Progenitor cell of endocrine pancreas (in vitro differentiated cells): ENCODE results near the gene SCN3A. TPM values are rescaled to one million over a fixed set of nuclear protein-coding genes. Genes with fewer than 3 reads are reported as not detected.

Source experiments
- DNase-seq: peaks from one replicate; pipeline ENCODE4 v3.0.0; 2021; ENCODE audit warnings: low spot score; ENCODE audit not compliant: unreplicated experiment
- H3K27ac Mint-ChIP-seq: 2 replicates; pipeline ENCODE4 v1.8.0; 2021; ENCODE audit warnings: mild to moderate bottlenecking, moderate library complexity, mixed read lengths
- H3K27me3 Mint-ChIP-seq: 2 replicates; pipeline ENCODE4 v1.8.0; 2021; ENCODE audit warnings: mixed read lengths
- H3K36me3 Mint-ChIP-seq: 2 replicates; pipeline ENCODE4 v1.8.0; 2022; ENCODE audit warnings: mixed read lengths; ENCODE audit not compliant: insufficient read depth
- H3K4me1 Mint-ChIP-seq: 2 replicates; pipeline ENCODE4 v1.8.0; 2021; ENCODE audit warnings: low read depth, mixed read lengths
- H3K4me3 Mint-ChIP-seq: 2 replicates; pipeline ENCODE4 v1.8.0; 2021; ENCODE audit warnings: low read depth, mild to moderate bottlenecking, moderate library complexity, mixed read lengths
- H3K9me3 Mint-ChIP-seq: 2 replicates; pipeline ENCODE4 v1.8.0; 2021; ENCODE audit warnings: low read depth, mixed read lengths
- total RNA-seq: library from RNA; stranded (reverse); gene quantifications from 2 replicates; pipeline ENCODE4 v1.2.1, GENCODE V29; 2021
- TF ChIP-seq, protein P1 (sequence below): fragments of 200-600 bp; sonication (generic); IDR thresholded peaks from one replicate; pipeline ENCODE4 v1.5.0; 2021; ENCODE audit warnings: antibody characterized with exemption, mild to moderate bottlenecking; ENCODE audit not compliant: unreplicated experiment

Gene SCN3A
- total RNA-seq, 1 donor from 2014 or later = 4.7 TPM

DNA sequence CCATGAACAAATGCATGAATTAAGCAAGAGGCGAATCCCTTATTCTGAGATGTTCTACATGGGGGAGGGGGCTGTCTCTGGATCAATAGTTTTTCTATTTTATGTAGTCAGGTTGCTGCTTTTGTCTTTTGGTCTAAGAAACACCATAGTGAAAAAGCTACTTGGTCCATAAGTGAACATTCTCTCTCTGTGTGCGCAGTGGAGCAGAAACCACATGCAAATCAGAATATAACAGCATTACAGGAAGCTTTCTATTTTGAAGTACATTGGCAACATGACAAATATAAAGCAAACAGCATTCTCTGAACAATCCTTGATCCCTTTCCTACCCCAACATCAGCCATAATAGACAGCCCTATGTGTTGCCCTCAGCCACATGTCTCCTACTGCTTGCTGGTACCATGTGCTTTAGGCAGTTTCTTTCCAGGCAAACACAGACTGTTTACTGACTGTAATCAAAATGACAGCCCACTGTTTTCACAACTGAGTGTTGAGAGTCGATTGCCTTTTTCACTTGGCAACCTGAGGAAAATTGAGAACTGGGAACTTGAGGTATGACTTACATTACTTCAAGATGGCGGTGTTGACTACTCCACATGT is 10.6 kb downstream of the SCN3A start:
- Mint-ChIP-seq H3K27me3 (peaks cover 3% of the 10 kb centered on the region), H3K36me3 (no peaks in the 10 kb centered on the region), H3K9me3 (no peaks in the 10 kb centered on the region), H3K4me1 (peaks cover 15% of the 10 kb centered on the region), H3K4me3 (no peak overlapping the region), H3K27ac (peak overlapping the region; percentile 34)
- DNase-seq = no peak
- TF ChIP-seq, protein P1, sequence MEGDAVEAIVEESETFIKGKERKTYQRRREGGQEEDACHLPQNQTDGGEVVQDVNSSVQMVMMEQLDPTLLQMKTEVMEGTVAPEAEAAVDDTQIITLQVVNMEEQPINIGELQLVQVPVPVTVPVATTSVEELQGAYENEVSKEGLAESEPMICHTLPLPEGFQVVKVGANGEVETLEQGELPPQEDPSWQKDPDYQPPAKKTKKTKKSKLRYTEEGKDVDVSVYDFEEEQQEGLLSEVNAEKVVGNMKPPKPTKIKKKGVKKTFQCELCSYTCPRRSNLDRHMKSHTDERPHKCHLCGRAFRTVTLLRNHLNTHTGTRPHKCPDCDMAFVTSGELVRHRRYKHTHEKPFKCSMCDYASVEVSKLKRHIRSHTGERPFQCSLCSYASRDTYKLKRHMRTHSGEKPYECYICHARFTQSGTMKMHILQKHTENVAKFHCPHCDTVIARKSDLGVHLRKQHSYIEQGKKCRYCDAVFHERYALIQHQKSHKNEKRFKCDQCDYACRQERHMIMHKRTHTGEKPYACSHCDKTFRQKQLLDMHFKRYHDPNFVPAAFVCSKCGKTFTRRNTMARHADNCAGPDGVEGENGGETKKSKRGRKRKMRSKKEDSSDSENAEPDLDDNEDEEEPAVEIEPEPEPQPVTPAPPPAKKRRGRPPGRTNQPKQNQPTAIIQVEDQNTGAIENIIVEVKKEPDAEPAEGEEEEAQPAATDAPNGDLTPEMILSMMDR = no peak

DNA sequence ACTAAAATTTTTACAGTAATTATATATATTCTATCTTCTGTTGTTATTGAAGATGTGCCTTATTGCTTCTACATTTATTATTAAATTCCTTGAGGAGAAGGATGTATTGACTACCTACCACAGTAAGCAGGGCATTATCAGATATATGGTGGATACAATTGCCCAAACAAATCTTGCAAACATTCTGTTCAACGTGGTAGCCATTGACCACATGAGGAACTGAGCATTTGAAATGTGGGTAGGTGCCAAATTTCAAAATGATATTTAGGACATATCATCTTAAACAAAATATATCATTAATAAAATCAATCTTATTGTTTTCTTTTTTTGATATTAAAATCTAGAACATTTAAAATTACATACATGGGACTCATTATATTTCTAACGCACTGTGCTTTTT is 11.1 kb downstream of the SCN3A start:
- no peak for DNase-seq
- H3K27me3 Mint-ChIP-seq = peaks cover 3% of the 10 kb centered on the region
- no peak overlapping the region for H3K27ac Mint-ChIP-seq
- peaks cover 15% of the 10 kb centered on the region for H3K4me1 Mint-ChIP-seq
- H3K9me3 Mint-ChIP-seq = no peaks in the 10 kb centered on the region
- H3K36me3 Mint-ChIP-seq = no peaks in the 10 kb centered on the region
- TF ChIP-seq, protein P1 = no peak
- no peak overlapping the region for H3K4me3 Mint-ChIP-seq

DNA sequence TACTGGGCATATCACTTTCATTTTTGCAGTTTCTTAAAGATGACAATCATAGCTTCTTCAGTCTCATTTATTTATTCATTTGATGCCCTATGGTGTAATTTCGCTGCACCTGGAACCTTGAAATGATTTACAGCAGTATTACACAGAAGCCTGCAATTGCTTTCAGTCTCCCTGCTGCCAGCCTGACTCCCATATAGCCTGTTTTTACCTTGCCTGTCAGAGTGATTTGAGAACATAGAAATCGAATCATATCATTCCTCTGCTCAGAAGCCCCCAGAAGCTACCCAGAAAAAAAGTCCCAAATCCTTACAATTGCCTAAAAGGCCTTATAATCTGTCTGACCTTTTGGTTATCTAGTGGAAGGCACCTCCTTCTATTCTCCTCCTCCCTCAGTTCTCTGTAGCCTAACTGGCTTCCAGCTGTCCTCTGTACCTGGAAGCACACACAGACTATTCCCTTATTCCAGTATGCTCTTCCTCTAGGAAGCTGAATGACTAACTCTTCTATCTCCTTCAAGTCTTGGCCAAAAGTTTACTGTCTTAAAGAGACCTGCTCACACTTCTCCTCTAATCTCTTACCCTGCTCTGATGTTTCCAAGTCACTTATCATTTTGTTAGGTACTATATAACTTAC is 12.6 kb downstream of the SCN3A start:
- TF ChIP-seq, protein P1 = no peak
- H3K27ac Mint-ChIP-seq = no peak overlapping the region
- no peaks in the 10 kb centered on the region for H3K36me3 Mint-ChIP-seq
- DNase-seq = no peak
- no peaks in the 10 kb centered on the region for H3K9me3 Mint-ChIP-seq
- H3K27me3 Mint-ChIP-seq = peaks cover 3% of the 10 kb centered on the region
- H3K4me3 Mint-ChIP-seq = no peak overlapping the region
- peaks cover 9% of the 10 kb centered on the region for H3K4me1 Mint-ChIP-seq

DNA sequence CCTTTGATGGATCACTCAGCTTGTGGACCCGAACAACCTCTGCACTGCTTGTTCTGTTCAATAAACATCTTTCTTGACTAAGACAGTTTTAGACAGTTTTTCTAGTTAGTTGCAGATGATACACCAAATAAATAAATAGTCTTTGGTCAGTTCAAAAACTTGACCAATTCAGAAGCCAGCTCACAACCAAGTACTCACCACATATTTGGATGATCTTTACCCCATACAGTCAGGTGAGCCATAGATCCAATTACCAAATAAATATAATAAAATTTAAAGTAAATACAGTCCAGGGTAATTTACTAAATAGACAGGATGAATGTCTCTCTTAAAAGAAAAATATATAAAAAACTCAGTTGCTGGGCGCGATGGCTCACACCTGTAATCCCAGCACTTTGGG is 18.2 kb downstream of the SCN3A start:
- Mint-ChIP-seq H3K4me1 (no peaks in the 10 kb centered on the region), H3K4me3 (no peak overlapping the region)
- no peak for DNase-seq

DNA sequence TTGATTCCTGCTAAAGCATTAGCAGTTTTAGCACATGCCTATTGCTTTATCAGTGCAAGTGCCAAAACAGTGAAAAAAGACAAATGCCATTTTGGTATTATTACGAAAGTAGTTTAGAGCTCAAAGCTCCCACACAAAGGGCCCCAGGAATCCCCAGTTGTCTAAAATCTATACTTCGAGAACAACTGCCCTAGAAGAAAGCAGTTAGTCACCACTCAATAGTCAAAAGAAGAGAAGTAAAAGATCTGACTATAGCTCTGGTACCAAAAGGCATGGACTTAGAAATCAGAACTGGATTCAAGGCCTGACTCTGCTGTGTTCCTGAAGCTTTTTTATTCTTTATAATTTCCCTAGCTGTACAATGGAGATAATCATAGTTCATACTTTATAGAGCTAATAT is 21.8 kb downstream of the SCN3A start:
- Mint-ChIP-seq H3K9me3 (no peaks in the 10 kb centered on the region), H3K27ac (no peak overlapping the region), H3K4me3 (no peak overlapping the region), H3K36me3 (no peaks in the 10 kb centered on the region), H3K27me3 (no peaks in the 10 kb centered on the region), H3K4me1 (no peaks in the 10 kb centered on the region)
- no peak for DNase-seq
- TF ChIP-seq, protein P1 = no peak

More for the DNA sequence above, 18.2 kb downstream of the SCN3A start:
- Mint-ChIP-seq H3K9me3 (no peaks in the 10 kb centered on the region), H3K27me3 (peaks cover 3% of the 10 kb centered on the region), H3K27ac (no peak overlapping the region), H3K36me3 (no peaks in the 10 kb centered on the region)
- TF ChIP-seq, protein P1 = no peak
